ENCODE results near the gene TRAF7.
"Not testable (repeated sequence)": the region's sequence is repeated elsewhere in the genome, so short reads cannot be mapped to it uniquely, and the experiment has no call there.

TRAF7 gene

GRCh38 chr16:2111412-2112335 is 43.9 kb upstream of the TRAF7 start:
- DNase-seq (ENCODE audit: low read depth, low spot score); H3K27me3 ChIP-seq (ENCODE audit: control insufficient read depth, insufficient read depth, low read length); H3K4me3 ChIP-seq (ENCODE audit: low read length); H3K9me3 ChIP-seq (ENCODE audit: control insufficient read depth, insufficient read depth, low read length); H3K4me1 ChIP-seq (ENCODE audit: control insufficient read depth, insufficient read depth, low read length); H3K27ac ChIP-seq (ENCODE audit: low read length): not testable (repeated sequence)
- no CpG with 5 or more reads among the region's 65 CpGs for WGBS (ENCODE audit: insufficient coverage, insufficient read length)
- H3K36me3 ChIP-seq (ENCODE audit: control insufficient read depth, insufficient read depth, low read length) = peaks cover 25% of the 10 kb centered on the region

GRCh38 chr16:2112539-2113106 is 43.0 kb upstream of the TRAF7 start:
- H3K27ac ChIP-seq (ENCODE audit: low read length); H3K9me3 ChIP-seq (ENCODE audit: control insufficient read depth, insufficient read depth, low read length); DNase-seq (ENCODE audit: low read depth, low spot score); H3K27me3 ChIP-seq (ENCODE audit: control insufficient read depth, insufficient read depth, low read length); H3K4me3 ChIP-seq (ENCODE audit: low read length); H3K4me1 ChIP-seq (ENCODE audit: control insufficient read depth, insufficient read depth, low read length): not testable (repeated sequence)
- peaks cover 25% of the 10 kb centered on the region for H3K36me3 ChIP-seq (ENCODE audit: control insufficient read depth, insufficient read depth, low read length)
- no CpG with 5 or more reads among the region's 30 CpGs for WGBS (ENCODE audit: insufficient coverage, insufficient read length)

- H3K36me3 ChIP-seq (ENCODE audit: control insufficient read depth, insufficient read depth, low read length) = peaks cover 17% of the 10 kb centered on the region
- H3K9me3 ChIP-seq (ENCODE audit: control insufficient read depth, insufficient read depth, low read length); H3K27ac ChIP-seq (ENCODE audit: low read length); DNase-seq (ENCODE audit: low read depth, low spot score); H3K4me1 ChIP-seq (ENCODE audit: control insufficient read depth, insufficient read depth, low read length); H3K4me3 ChIP-seq (ENCODE audit: low read length); H3K27me3 ChIP-seq (ENCODE audit: control insufficient read depth, insufficient read depth, low read length): not testable (repeated sequence)
- WGBS (ENCODE audit: insufficient coverage, insufficient read length) = no CpG with 5 or more reads among the region's 26 CpGs
Observed at GRCh38 chr16:2114225-2114624, 41.4 kb upstream of the TRAF7 start.

GRCh38 chr16:2114885-2115590 is 40.5 kb upstream of the TRAF7 start:
- peaks cover 16% of the 10 kb centered on the region for H3K36me3 ChIP-seq (ENCODE audit: control insufficient read depth, insufficient read depth, low read length)
- H3K4me1 ChIP-seq (ENCODE audit: control insufficient read depth, insufficient read depth, low read length); DNase-seq (ENCODE audit: low read depth, low spot score); H3K4me3 ChIP-seq (ENCODE audit: low read length); H3K27me3 ChIP-seq (ENCODE audit: control insufficient read depth, insufficient read depth, low read length); H3K9me3 ChIP-seq (ENCODE audit: control insufficient read depth, insufficient read depth, low read length); H3K27ac ChIP-seq (ENCODE audit: low read length): not testable (repeated sequence)
- no CpG with 5 or more reads among the region's 34 CpGs for WGBS (ENCODE audit: insufficient coverage, insufficient read length)

- no peak overlapping the region for H3K27ac ChIP-seq (ENCODE audit: low read length)
- H3K36me3 ChIP-seq (ENCODE audit: control insufficient read depth, insufficient read depth, low read length) = peaks cover 13% of the 10 kb centered on the region
- DNase-seq (ENCODE audit: low read depth, low spot score) = no peak
- H3K27me3 ChIP-seq (ENCODE audit: control insufficient read depth, insufficient read depth, low read length) = no peaks in the 10 kb centered on the region
- H3K4me1 ChIP-seq (ENCODE audit: control insufficient read depth, insufficient read depth, low read length) = no peaks in the 10 kb centered on the region; the same call in 1 of the 2 replicates
- no CpG with 5 or more reads among the region's 13 CpGs for WGBS (ENCODE audit: insufficient coverage, insufficient read length)
- no peaks in the 10 kb centered on the region for H3K9me3 ChIP-seq (ENCODE audit: control insufficient read depth, insufficient read depth, low read length)
- H3K4me3 ChIP-seq (ENCODE audit: low read length) = no peak overlapping the region
Observed at GRCh38 chr16:2115591-2115973, 40.0 kb upstream of the TRAF7 start.

- H3K27ac ChIP-seq (ENCODE audit: low read length); H3K4me1 ChIP-seq (ENCODE audit: control insufficient read depth, insufficient read depth, low read length); H3K36me3 ChIP-seq (ENCODE audit: control insufficient read depth, insufficient read depth, low read length); DNase-seq (ENCODE audit: low read depth, low spot score); H3K27me3 ChIP-seq (ENCODE audit: control insufficient read depth, insufficient read depth, low read length); H3K9me3 ChIP-seq (ENCODE audit: control insufficient read depth, insufficient read depth, low read length); H3K4me3 ChIP-seq (ENCODE audit: low read length): not testable (repeated sequence)
- no CpG with 5 or more reads among the region's 24 CpGs for WGBS (ENCODE audit: insufficient coverage, insufficient read length)
Observed at GRCh38 chr16:2116428-2116827, 39.2 kb upstream of the TRAF7 start.

GRCh38 chr16:2117341-2117740 is 38.2 kb upstream of the TRAF7 start:
- not testable (repeated sequence) for H3K4me1 ChIP-seq (ENCODE audit: control insufficient read depth, insufficient read depth, low read length); DNase-seq (ENCODE audit: low read depth, low spot score); H3K4me3 ChIP-seq (ENCODE audit: low read length); H3K9me3 ChIP-seq (ENCODE audit: control insufficient read depth, insufficient read depth, low read length); H3K36me3 ChIP-seq (ENCODE audit: control insufficient read depth, insufficient read depth, low read length); H3K27me3 ChIP-seq (ENCODE audit: control insufficient read depth, insufficient read depth, low read length); H3K27ac ChIP-seq (ENCODE audit: low read length)
- no CpG with 5 or more reads among the region's 25 CpGs for WGBS (ENCODE audit: insufficient coverage, insufficient read length)

- not testable (repeated sequence) for H3K27ac ChIP-seq (ENCODE audit: low read length); H3K9me3 ChIP-seq (ENCODE audit: control insufficient read depth, insufficient read depth, low read length); H3K36me3 ChIP-seq (ENCODE audit: control insufficient read depth, insufficient read depth, low read length); H3K27me3 ChIP-seq (ENCODE audit: control insufficient read depth, insufficient read depth, low read length); H3K4me1 ChIP-seq (ENCODE audit: control insufficient read depth, insufficient read depth, low read length); DNase-seq (ENCODE audit: low read depth, low spot score); H3K4me3 ChIP-seq (ENCODE audit: low read length)
- WGBS (ENCODE audit: insufficient coverage, insufficient read length) = no CpG with 5 or more reads among the region's 35 CpGs
Observed at GRCh38 chr16:2117960-2118722, 37.4 kb upstream of the TRAF7 start.

GRCh38 chr16:2121325-2121724 is 34.3 kb upstream of the TRAF7 start:
- not testable (repeated sequence) for H3K27ac ChIP-seq (ENCODE audit: low read length); H3K27me3 ChIP-seq (ENCODE audit: control insufficient read depth, insufficient read depth, low read length); DNase-seq (ENCODE audit: low read depth, low spot score); H3K9me3 ChIP-seq (ENCODE audit: control insufficient read depth, insufficient read depth, low read length); H3K4me1 ChIP-seq (ENCODE audit: control insufficient read depth, insufficient read depth, low read length); H3K4me3 ChIP-seq (ENCODE audit: low read length); H3K36me3 ChIP-seq (ENCODE audit: control insufficient read depth, insufficient read depth, low read length)
- WGBS (ENCODE audit: insufficient coverage, insufficient read length) = no CpG with 5 or more reads among the region's 9 CpGs

GRCh38 chr16:2121853-2122252 is 33.7 kb upstream of the TRAF7 start:
- Histone ChIP-seq H3K4me3 (ENCODE audit: low read length) (no peak overlapping the region), H3K4me1 (ENCODE audit: control insufficient read depth, insufficient read depth, low read length) (peaks cover 4% of the 10 kb centered on the region; the same call in 1 of the 2 replicates), H3K27ac (ENCODE audit: low read length) (no peak overlapping the region), H3K36me3 (ENCODE audit: control insufficient read depth, insufficient read depth, low read length) (no peaks in the 10 kb centered on the region), H3K27me3 (ENCODE audit: control insufficient read depth, insufficient read depth, low read length) (no peaks in the 10 kb centered on the region), H3K9me3 (ENCODE audit: control insufficient read depth, insufficient read depth, low read length) (no peaks in the 10 kb centered on the region)
- DNase-seq (ENCODE audit: low read depth, low spot score) = no peak
- no CpG with 5 or more reads among the region's 19 CpGs for WGBS (ENCODE audit: insufficient coverage, insufficient read length)

Measured in iPS DF 6.9 (cell line).